WERI-Rb-1 (cell line): ENCODE data around the gene MRPL44.
A peak's percentile ranks its signal among the peaks of the same experiment; 100 is the strongest.
"Not testable (repeated sequence)": the region's sequence is repeated elsewhere in the genome, so short reads cannot be mapped to it uniquely, and the experiment has no call there.

Experiments
- DNase-seq: peaks from one replicate; pipeline ENCODE4 v3.0.0-alpha.2; 2020
- H3K27ac ChIP-seq: fragments of 250-450 bp; sonication (Bioruptor Pico); 2 replicates; pipeline ENCODE4 v1.5.1; 2020; ENCODE audit warnings: mild to moderate bottlenecking, moderate library complexity
- H3K27me3 ChIP-seq: fragments of 250-450 bp; sonication (Bioruptor Pico); 2 replicates; pipeline ENCODE4 v1.5.1; 2021; ENCODE audit warnings: mild to moderate bottlenecking, low read depth, moderate library complexity; ENCODE audit not compliant: insufficient read depth, severe bottlenecking
- H3K36me3 ChIP-seq: fragments of 250-450 bp; sonication (Bioruptor Pico); 2 replicates; pipeline ENCODE4 v1.5.1; 2020; ENCODE audit warnings: mild to moderate bottlenecking, moderate library complexity
- H3K4me3 ChIP-seq: 2 replicates; pipeline ENCODE4 v1.5.1; 2011; ENCODE audit warnings: low read depth, mild to moderate bottlenecking, control low read depth, low read length
- H3K9me3 ChIP-seq: fragments of 250-450 bp; sonication (Bioruptor Pico); 2 replicates; pipeline ENCODE4 v1.5.1; 2021; ENCODE audit warnings: mild to moderate bottlenecking, moderate library complexity; ENCODE audit not compliant: severe bottlenecking
- CTCF ChIP-seq: IDR thresholded peaks from 2 replicates; pipeline ENCODE4 v1.5.1; 2011; ENCODE audit warnings: low read depth, mild to moderate bottlenecking, control low read depth, inconsistent platforms, low read length

MRPL44 gene

DNA sequence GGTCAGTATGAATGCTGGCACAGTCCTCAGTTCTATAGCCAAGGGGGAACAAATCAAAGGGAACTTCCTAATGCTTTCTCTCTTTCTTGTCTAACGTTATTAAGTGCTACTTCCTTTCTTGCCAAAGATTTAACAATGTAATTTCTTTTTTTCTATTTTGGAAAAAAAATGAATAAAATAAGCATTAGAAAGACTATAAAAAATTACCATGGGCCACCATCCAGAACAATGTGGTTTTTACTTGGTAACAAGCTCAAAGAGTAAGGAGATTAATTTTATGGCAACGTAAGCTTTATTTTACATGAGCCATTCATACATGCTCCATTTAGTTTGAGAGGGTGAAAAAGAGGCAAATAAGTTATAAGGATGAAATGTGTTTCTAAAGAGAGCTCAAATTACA lies 41.7 kb downstream of the MRPL44 start:
- peaks cover 3% of the 10 kb centered on the region; the same call in 1 of the 2 replicates for H3K36me3 ChIP-seq
- no peak overlapping the region for H3K4me3 ChIP-seq
- H3K27ac ChIP-seq = no peak overlapping the region
- no peaks in the 10 kb centered on the region for H3K9me3 ChIP-seq
- no peak for DNase-seq
- H3K27me3 ChIP-seq = no peaks in the 10 kb centered on the region
- TF ChIP-seq CTCF = no peak

- DNase-seq = no peak
- peaks cover 3% of the 10 kb centered on the region; the same call in 1 of the 2 replicates for H3K36me3 ChIP-seq
- TF ChIP-seq CTCF = no peak
- H3K4me3 ChIP-seq = no peak overlapping the region
- no peak overlapping the region for H3K27ac ChIP-seq
- no peaks in the 10 kb centered on the region for H3K9me3 ChIP-seq
- no peaks in the 10 kb centered on the region for H3K27me3 ChIP-seq
Observed at GRCh38 chr2:223999862-224000261, 42.6 kb downstream of the MRPL44 start.

DNA sequence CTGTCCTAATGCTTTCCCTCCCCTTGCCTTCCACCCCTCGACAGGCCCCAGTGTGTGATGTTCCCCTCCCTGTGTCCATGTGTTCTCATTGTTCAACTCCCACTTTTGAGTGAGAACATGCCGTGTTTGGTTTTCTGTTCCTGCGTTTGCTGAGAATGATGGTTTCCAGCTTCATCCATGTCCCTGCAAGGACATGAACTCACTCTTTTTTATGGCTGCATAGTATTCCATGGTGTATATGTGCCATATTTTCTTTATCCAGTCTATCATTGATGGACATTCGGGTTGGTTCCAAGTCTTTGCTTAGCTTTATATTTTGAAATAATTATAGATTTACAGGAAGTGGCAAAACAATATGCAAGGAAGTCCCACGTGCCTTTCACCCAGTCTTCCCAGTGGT lies 43.4 kb downstream of the MRPL44 start:
- H3K27ac ChIP-seq, H3K27me3 ChIP-seq, H3K36me3 ChIP-seq, H3K4me3 ChIP-seq, DNase-seq, H3K9me3 ChIP-seq: not testable (repeated sequence)

- no peak for TF ChIP-seq CTCF
- Histone ChIP-seq H3K9me3 (no peaks in the 10 kb centered on the region), H3K4me3 (no peak overlapping the region), H3K27me3 (no peaks in the 10 kb centered on the region), H3K36me3 (peaks cover 3% of the 10 kb centered on the region; the same call in 1 of the 2 replicates), H3K27ac (no peak overlapping the region)
- no peak for DNase-seq
Observed at GRCh38 chr2:224004105-224004695, 46.9 kb downstream of the MRPL44 start.

GRCh38 chr2:224008702-224009261 lies 51.5 kb downstream of the MRPL44 start:
- no peaks in the 10 kb centered on the region for H3K36me3 ChIP-seq
- H3K27ac ChIP-seq = peak overlapping the region; percentile 44
- no peak overlapping the region for H3K4me3 ChIP-seq
- peak; percentile 78 for DNase-seq
- H3K27me3 ChIP-seq = no peaks in the 10 kb centered on the region
- H3K9me3 ChIP-seq = peaks cover 2% of the 10 kb centered on the region
- no peak for TF ChIP-seq CTCF

DNA sequence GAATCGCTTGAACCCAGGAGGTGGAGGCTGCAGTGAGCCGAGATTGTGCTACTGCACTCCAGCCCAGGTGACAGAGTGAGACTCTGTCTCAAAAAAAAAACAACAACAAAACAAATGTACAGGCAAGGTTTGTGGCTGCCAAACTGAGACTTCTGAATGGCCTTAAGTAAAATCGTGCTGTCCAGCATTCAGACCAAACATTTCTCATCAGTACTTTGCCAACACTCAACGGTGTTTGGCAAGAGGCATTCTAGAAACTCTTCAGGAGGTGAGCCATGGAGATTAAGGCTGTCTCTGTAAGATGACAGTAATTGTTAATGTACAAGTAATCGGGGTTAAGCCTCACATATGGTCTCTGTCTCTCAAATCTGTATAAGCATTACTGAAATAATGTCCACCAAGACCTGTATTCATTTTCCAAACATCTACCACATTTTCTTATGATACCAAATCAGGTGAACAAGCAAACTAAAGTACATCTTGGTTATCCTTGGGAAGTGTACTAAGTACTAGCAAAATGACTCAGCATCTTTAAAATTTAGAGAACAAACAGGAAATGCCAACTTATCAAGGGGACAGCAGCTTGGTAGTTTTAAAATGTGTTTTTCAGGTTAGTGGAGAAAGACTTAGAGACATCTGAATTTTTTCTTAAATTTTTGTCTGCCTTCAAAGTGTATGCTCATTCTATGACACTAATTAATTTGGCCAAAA lies 52.5 kb downstream of the MRPL44 start:
- no peaks in the 10 kb centered on the region for H3K36me3 ChIP-seq
- no peak overlapping the region for H3K4me3 ChIP-seq
- TF ChIP-seq CTCF = no peak
- peak overlapping the region; percentile 53 for H3K27ac ChIP-seq
- no peaks in the 10 kb centered on the region for H3K27me3 ChIP-seq
- H3K9me3 ChIP-seq = peaks cover 2% of the 10 kb centered on the region
- peak; percentile 16 for DNase-seq
